Natural killer cell (primary cell): Measurements from ENCODE around the gene RTL5. TPM values are rescaled to one million over a fixed set of nuclear protein-coding genes. Genes with fewer than 3 reads are reported as not detected.
A peak's percentile ranks its signal among the peaks of the same experiment; 100 is the strongest.

Source experiments
- ATAC-seq, 3 donors: fragments of 150-1000 bp in 2 of 3; fragments of 200-7000 bp in 1 of 3; cut with Tn5 transposase; 1 replicate in 1 of 3; 2 replicates in 2 of 3; pipeline ENCODE4 v1.10.0; 2021; ENCODE audit warnings: mild to moderate bottlenecking in 2 of 3, moderate library complexity in 2 of 3
- DNase-seq, 2 donors: peaks; one replicate each; pipeline versions ENCODE4 v3.0.0 to v3.0.0-alpha.2; 2013 to 2021; ENCODE audit warnings: mixed read lengths in 1 of 2
- H3K27ac ChIP-seq: one replicate; pipeline ENCODE4 v1.5.1; 2013; ENCODE audit warnings: mild to moderate bottlenecking, low read length
- H3K27me3 ChIP-seq: one replicate; pipeline ENCODE4 v1.6.1; 2013; ENCODE audit warnings: low read length; ENCODE audit not compliant: control insufficient read depth, insufficient read depth
- H3K36me3 ChIP-seq: one replicate; pipeline ENCODE4 v1.6.1; 2013; ENCODE audit warnings: low read length; ENCODE audit not compliant: control insufficient read depth, insufficient read depth
- H3K4me1 ChIP-seq: one replicate; pipeline ENCODE4 v1.6.1; 2013; ENCODE audit warnings: low read length; ENCODE audit not compliant: control insufficient read depth, insufficient read depth
- H3K4me3 ChIP-seq: one replicate; pipeline ENCODE4 v1.5.1; 2013; ENCODE audit warnings: low read length
- H3K9me3 ChIP-seq: one replicate; pipeline ENCODE4 v1.6.1; 2013; ENCODE audit warnings: low read length; ENCODE audit not compliant: control insufficient read depth, insufficient read depth
- H3K27ac Mint-ChIP-seq, 2 donors: one replicate each; pipeline ENCODE4 v1.8.0; 2022; ENCODE audit warnings: mild to moderate bottlenecking in 2 of 2, mixed read lengths in 2 of 2, moderate library complexity in 1 of 2
- H3K27me3 Mint-ChIP-seq, 2 donors: one replicate each; pipeline ENCODE4 v1.8.0; 2022; ENCODE audit warnings: low read depth in 2 of 2, mixed read lengths in 2 of 2
- H3K36me3 Mint-ChIP-seq: one replicate; pipeline ENCODE4 v1.8.0; 2022; ENCODE audit warnings: mixed read lengths
- H3K4me1 Mint-ChIP-seq, 2 donors: one replicate each; pipeline ENCODE4 v1.8.0; 2022; ENCODE audit warnings: mixed read lengths in 2 of 2
- H3K4me3 Mint-ChIP-seq: one replicate; pipeline ENCODE4 v1.8.0; 2022; ENCODE audit warnings: mild to moderate bottlenecking, moderate library complexity, mixed read lengths
- H3K9me3 Mint-ChIP-seq, 2 donors: one replicate each; pipeline ENCODE4 v1.8.0; 2022; ENCODE audit warnings: mixed read lengths in 2 of 2
- CTCF ChIP-seq: fragments of 200-600 bp; IDR thresholded peaks from one replicate; pipeline ENCODE4 v1.8.0; 2022; ENCODE audit warnings: antibody characterized with exemption
- WGBS: methylation state at CpG from one replicate; pipeline ENCODE4 v1.1.7; 2013; ENCODE audit warnings: missing lambda C conversion rate; ENCODE audit not compliant: insufficient coverage; 5-methylcytosine and 5-hydroxymethylcytosine counted together
- intact Hi-C: fragments of 100-400 bp; cut with micrococcal nuclease; formaldehyde crosslinking; loops from one replicate; pipeline ENCODE4 v1.14.2; 2022
- total RNA-seq, 4 donors: library from RNA; stranded (reverse); fragments of 120-200 nt in 1 of 4; gene quantifications; one replicate each; pipeline versions ENCODE4 v1.2.3 to v1.2.4, GENCODE V29; 2013 to 2022

The RTL5 gene
- total RNA-seq, 3 donors from 2014 or later (not counting 1 experiment from before 2014, with no cell fraction given), result 1.3 to 1.8 (median 1.7) TPM

GRCh38 chrX:72130762-72131250 is 909 bp downstream of the RTL5 start:
- H3K4me1 Mint-ChIP-seq, result peaks cover 13 to 29% of the 10 kb centered on the region in 2 donors
- H3K4me1 ChIP-seq, result peaks cover 30% of the 10 kb centered on the region
- TF ChIP-seq CTCF, result no peak

GRCh38 chrX:72130156-72130761 is 1.5 kb downstream of the RTL5 start:
- intact Hi-C loops, result no loop called here
- H3K4me3 ChIP-seq, result no peak overlapping the region
- H3K27ac ChIP-seq, result no peak overlapping the region
- H3K4me1 ChIP-seq, result peaks cover 36% of the 10 kb centered on the region
- H3K27me3 ChIP-seq, result no peaks in the 10 kb centered on the region
- ATAC-seq (no peak), DNase-seq (no peak)
- H3K27me3 Mint-ChIP-seq, result peaks cover 0 to 13% of the 10 kb centered on the region in 2 donors
- peaks cover 5% of the 10 kb centered on the region for H3K36me3 ChIP-seq
- WGBS, result 94% methylated on average over 10 of the region's 12 CpGs
- H3K36me3 Mint-ChIP-seq, result no peaks in the 10 kb centered on the region
- no peak overlapping the region for H3K4me3 Mint-ChIP-seq
- H3K9me3 Mint-ChIP-seq, result no peaks in the 10 kb centered on the region
- no peaks in the 10 kb centered on the region for H3K9me3 ChIP-seq
- no peak overlapping the region for H3K27ac Mint-ChIP-seq
- H3K4me1 Mint-ChIP-seq, result peaks cover 16 to 35% of the 10 kb centered on the region in 2 donors
- TF ChIP-seq CTCF, result no peak

More at GRCh38 chrX:72130762-72131250, 909 bp downstream of the RTL5 start:
- intact Hi-C loops, result no loop called here
- DNase-seq, result no peak
- Histone ChIP-seq H3K36me3 (peaks cover 5% of the 10 kb centered on the region), H3K27ac (no peak overlapping the region), H3K27me3 (no peaks in the 10 kb centered on the region), H3K9me3 (no peaks in the 10 kb centered on the region), H3K4me3 (no peak overlapping the region)
- Mint-ChIP-seq H3K27ac (no peak overlapping the region), H3K9me3 (no peaks in the 10 kb centered on the region), H3K4me3 (peak overlapping the region; percentile 53), H3K36me3 (no peaks in the 10 kb centered on the region), H3K27me3 (peaks cover 0 to 9% of the 10 kb centered on the region in 2 donors)
- WGBS, result 55% methylated on average over 30 of the region's 30 CpGs
- ATAC-seq, result no peak

GRCh38 chrX:72129661-72130060 is 2.1 kb downstream of the RTL5 start:
- 96% methylated on average over 16 of the region's 16 CpGs for WGBS
- peaks cover 22 to 41% of the 10 kb centered on the region in 2 donors for H3K4me1 Mint-ChIP-seq
- no peaks in the 10 kb centered on the region for H3K9me3 Mint-ChIP-seq
- intact Hi-C loops, result no loop called here
- DNase-seq, result no peak
- H3K36me3 Mint-ChIP-seq, result no peaks in the 10 kb centered on the region
- Histone ChIP-seq H3K4me3 (no peak overlapping the region), H3K27me3 (no peaks in the 10 kb centered on the region), H3K27ac (no peak overlapping the region), H3K9me3 (no peaks in the 10 kb centered on the region), H3K36me3 (peaks cover 3% of the 10 kb centered on the region), H3K4me1 (peaks cover 42% of the 10 kb centered on the region)
- ATAC-seq, result no peak
- no peak for TF ChIP-seq CTCF
- peaks cover 0 to 18% of the 10 kb centered on the region in 2 donors for H3K27me3 Mint-ChIP-seq
- H3K4me3 Mint-ChIP-seq, result no peak overlapping the region
- no peak overlapping the region for H3K27ac Mint-ChIP-seq

- ATAC-seq (no peak), DNase-seq (peak in 1 of 2 donors; percentile 51)
- Mint-ChIP-seq H3K27me3 (peaks cover 2 to 25% of the 10 kb centered on the region in 2 donors), H3K4me1 (peaks cover 29 to 49% of the 10 kb centered on the region in 2 donors), H3K9me3 (no peaks in the 10 kb centered on the region), H3K4me3 (peak overlapping the region; percentile 17), H3K36me3 (no peaks in the 10 kb centered on the region), H3K27ac (no peak overlapping the region)
- Histone ChIP-seq H3K4me3 (no peak overlapping the region), H3K27ac (no peak overlapping the region), H3K36me3 (peaks cover 3% of the 10 kb centered on the region), H3K4me1 (peaks cover 50% of the 10 kb centered on the region), H3K27me3 (no peaks in the 10 kb centered on the region), H3K9me3 (no peaks in the 10 kb centered on the region)
- 73% methylated on average over 6 of the region's 6 CpGs for WGBS
- TF ChIP-seq CTCF, result peak; percentile 11
- intact Hi-C loops, result no loop called here
These were observed 2.8 kb downstream of the RTL5 start for GRCh38 chrX:72128881-72129280.
